Right lobe of liver (tissue), 4 donors: Measurements from ENCODE around the gene PTS.

Experiments used
- CTCF ChIP-seq, 4 donors: fragments of 200-600 bp in 3 of 4; fragments of 450-650 bp in 1 of 4; IDR thresholded peaks; one replicate each; pipeline versions ENCODE4 v1.5.1 to v1.8.0; 2016 to 2022; ENCODE audit warnings: antibody characterized with exemption in 4 of 4, mild to moderate bottlenecking in 2 of 4
- POLR2A ChIP-seq: fragments of 450-650 bp; IDR thresholded peaks from one replicate; pipeline ENCODE4 v1.6.1; 2017; ENCODE audit warnings: antibody characterized with exemption, mild to moderate bottlenecking
- donor health status: DM: no; HTN: no; CAD: no.
- donor health status: DM: no; HTN: no; CAD: no.
- donor health status: DM: no; HTN: yes; CAD: no.

GRCh38 chr11:112212290-112212689, 13.9 kb upstream of the PTS start:
- TF ChIP-seq CTCF (IDR thresholded peaks at IDR 0.05), result no peak
- TF ChIP-seq POLR2A, result no peak
